Lower leg skin (tissue), 4 donors: ENCODE data around the gene THEMIS2. TPM values are rescaled to one million over a fixed set of nuclear protein-coding genes. Genes with fewer than 3 reads are reported as not detected.

Source experiments
- DNase-seq, 2 donors: peaks; one replicate each; pipeline ENCODE4 v3.0.0-alpha.2; 2019; ENCODE audit warnings: low spot score in 2 of 2
- H3K4me3 ChIP-seq: fragments of 200-600 bp; sonication (generic); 2 replicates; pipeline ENCODE4 v1.5.1; 2017; ENCODE audit warnings: mild to moderate bottlenecking, low read depth; ENCODE audit not compliant: poor library complexity, severe bottlenecking
- CTCF ChIP-seq, 3 donors: fragments of 450-650 bp; IDR thresholded peaks; one replicate each; pipeline ENCODE4 v1.5.1; 2016; ENCODE audit warnings: antibody characterized with exemption in 3 of 3, mild to moderate bottlenecking in 3 of 3, moderate library complexity in 2 of 3
- POLR2A ChIP-seq, 2 donors: fragments of 450-650 bp; IDR thresholded peaks; one replicate each; pipeline ENCODE4 v1.6.1; 2016 to 2017; ENCODE audit warnings: antibody characterized with exemption in 2 of 2, mild to moderate bottlenecking in 1 of 2, moderate library complexity in 1 of 2
- WGBS, 2 donors: methylation state at CpG; one replicate each; pipeline ENCODE4 v1.1.5; 2018; 5-methylcytosine and 5-hydroxymethylcytosine counted together
- intact Hi-C: fragments of 100-400 bp; cut with DNase I; formaldehyde crosslinking; loops from one replicate; pipeline ENCODE4 v1.15.0; 2023; ENCODE audit warnings: low total_unique reads
- total RNA-seq, 4 donors: library from RNA; depleted of rRNA; stranded (reverse); fragments of >200 nt; gene quantifications; one replicate each; pipeline ENCODE4 v1.1.0, GENCODE V29; 2016

The THEMIS2 gene
- total RNA-seq, 4 donors from 2014 or later: 5.1 to 12.6 (median 8.9) TPM

- TF ChIP-seq POLR2A (IDR thresholded peaks at IDR 0.05): no peak
- intact Hi-C loops: no loop called here
- peak overlapping the region; percentile 68 for H3K4me3 ChIP-seq
- 15% methylated on average over 34 to 38 of the region's 38 CpGs for WGBS, 2 donors
- peak in 1 of 2 donors; percentile 81 for DNase-seq
Observed at GRCh38 chr1:27872802-27873551, 633 bp downstream of the THEMIS2 start.

GRCh38 chr1:27873671-27874384, 1.5 kb downstream of the THEMIS2 start:
- no peak overlapping the region for H3K4me3 ChIP-seq
- DNase-seq: peak in 1 of 2 donors; percentile 75
- 81 to 85% methylated on average over 16 of the region's 16 CpGs for WGBS, 2 donors
- intact Hi-C loops: no loop called here
- TF ChIP-seq POLR2A (IDR thresholded peaks at IDR 0.05) (no peak), CTCF (IDR thresholded peaks at IDR 0.05) (no peak)

- no peak for DNase-seq
- WGBS, 2 donors: 76 to 84% methylated on average over 16 to 17 of the region's 18 CpGs
- TF ChIP-seq POLR2A (IDR thresholded peaks at IDR 0.05) (no peak), CTCF (IDR thresholded peaks at IDR 0.05) (no peak)
- H3K4me3 ChIP-seq: no peak overlapping the region
- intact Hi-C loops: no loop called here
Observed at GRCh38 chr1:27876341-27877114, 4.2 kb downstream of the THEMIS2 start.

- no peak overlapping the region for H3K4me3 ChIP-seq
- 100% methylated on average over 2 of the region's 2 CpGs for WGBS, 2 donors
- TF ChIP-seq CTCF (IDR thresholded peaks at IDR 0.05): no peak
- TF ChIP-seq POLR2A (IDR thresholded peaks at IDR 0.05): no peak
- intact Hi-C loops: no loop called here
- DNase-seq: no peak
Observed at GRCh38 chr1:27877115-27877416, 4.7 kb downstream of the THEMIS2 start.

- no peak for TF ChIP-seq CTCF (IDR thresholded peaks at IDR 0.05)
- no peak for TF ChIP-seq POLR2A (IDR thresholded peaks at IDR 0.05)
- H3K4me3 ChIP-seq: no peak overlapping the region
- intact Hi-C loops: no loop called here
- DNase-seq: no peak
- 77 to 82% methylated on average over 4 of the region's 4 CpGs for WGBS, 2 donors
Observed at GRCh38 chr1:27878039-27878438, 5.7 kb downstream of the THEMIS2 start.

GRCh38 chr1:27878787-27879335, 6.5 kb downstream of the THEMIS2 start:
- TF ChIP-seq POLR2A (IDR thresholded peaks at IDR 0.05) (no peak), CTCF (IDR thresholded peaks at IDR 0.05) (no peak)
- 59 to 62% methylated on average over 8 of the region's 8 CpGs for WGBS, 2 donors
- intact Hi-C loops: no loop called here
- no peak for DNase-seq
- no peak overlapping the region for H3K4me3 ChIP-seq
